Embryonic facial prominence (tissue), 1 donor: ENCODE results near the gene LARGE1.
"Not testable (repeated sequence)": the region's sequence is repeated elsewhere in the genome, so short reads cannot be mapped to it uniquely, and the experiment has no call there.

Source experiments
- DNase-seq: peaks from one replicate; pipeline ENCODE4 v3.0.0-alpha.2; 2016; ENCODE audit errors: extremely low spot score

The LARGE1 gene

GRCh38 chr22:33363256-33363655 lies 557.0 kb downstream of the LARGE1 start:
- not testable (repeated sequence) for DNase-seq

- no peak for DNase-seq
Observed at GRCh38 chr22:33362702-33363101, 557.6 kb downstream of the LARGE1 start.

- DNase-seq = no peak
Observed at GRCh38 chr22:33361581-33361980, 558.7 kb downstream of the LARGE1 start.

GRCh38 chr22:33357981-33358399 lies 562.3 kb downstream of the LARGE1 start:
- DNase-seq = no peak

- DNase-seq = no peak
Observed at GRCh38 chr22:33354928-33355327, 565.3 kb downstream of the LARGE1 start.

GRCh38 chr22:33353502-33353901 lies 566.8 kb downstream of the LARGE1 start:
- no peak for DNase-seq

GRCh38 chr22:33352768-33353167 lies 567.5 kb downstream of the LARGE1 start:
- no peak for DNase-seq

GRCh38 chr22:33350961-33351360 lies 569.3 kb downstream of the LARGE1 start:
- DNase-seq = no peak

- DNase-seq = no peak
Observed at GRCh38 chr22:33350491-33350890, 569.8 kb downstream of the LARGE1 start.

- no peak for DNase-seq
Observed at GRCh38 chr22:33347002-33347401, 573.3 kb downstream of the LARGE1 start.

- no peak for DNase-seq
Observed at GRCh38 chr22:33341611-33342010, 578.7 kb downstream of the LARGE1 start.

- DNase-seq = no peak
Observed at GRCh38 chr22:33337524-33337923, 582.8 kb downstream of the LARGE1 start.

- no peak for DNase-seq
Observed at GRCh38 chr22:33335611-33336279, 584.5 kb downstream of the LARGE1 start.

- no peak for DNase-seq
Observed at GRCh38 chr22:33332538-33332937, 587.7 kb downstream of the LARGE1 start.

GRCh38 chr22:33331017-33331416 lies 589.3 kb downstream of the LARGE1 start:
- no peak for DNase-seq

GRCh38 chr22:33330534-33330933 lies 589.7 kb downstream of the LARGE1 start:
- DNase-seq = no peak

- DNase-seq = no peak
Observed at GRCh38 chr22:33329398-33329797, 590.9 kb downstream of the LARGE1 start.

GRCh38 chr22:33328789-33329296 lies 591.4 kb downstream of the LARGE1 start:
- DNase-seq = no peak

- no peak for DNase-seq
Observed at GRCh38 chr22:33327348-33327860, 592.9 kb downstream of the LARGE1 start.

GRCh38 chr22:33326540-33327295 lies 593.6 kb downstream of the LARGE1 start:
- DNase-seq = no peak

GRCh38 chr22:33325232-33326004 lies 594.9 kb downstream of the LARGE1 start:
- no peak for DNase-seq

GRCh38 chr22:33324228-33324627 lies 596.0 kb downstream of the LARGE1 start:
- no peak for DNase-seq
